ENCODE data around the gene BHLHA15.

Gene BHLHA15

DNA sequence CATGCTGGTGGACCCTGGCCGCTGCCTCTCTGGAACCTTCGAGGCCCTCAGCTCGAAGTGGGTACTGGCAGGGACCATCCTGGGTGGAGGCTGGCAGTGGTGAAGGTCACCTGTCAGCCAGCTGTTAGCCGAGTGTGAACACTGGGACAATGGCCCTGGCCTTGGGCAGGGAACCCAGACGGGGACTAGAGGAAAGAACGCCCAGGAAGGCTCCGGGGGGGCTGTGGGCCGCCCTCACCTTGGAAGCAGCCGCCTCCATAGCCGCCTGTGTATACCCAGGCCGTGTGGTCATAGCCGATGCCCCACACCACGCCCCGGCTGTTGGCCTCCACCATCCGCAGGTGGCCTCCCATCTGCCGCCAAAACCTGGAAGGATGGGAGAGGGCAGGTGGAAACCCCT, 17.6 kb downstream of the BHLHA15 start:
- DNase-seq, result no peak

DNA sequence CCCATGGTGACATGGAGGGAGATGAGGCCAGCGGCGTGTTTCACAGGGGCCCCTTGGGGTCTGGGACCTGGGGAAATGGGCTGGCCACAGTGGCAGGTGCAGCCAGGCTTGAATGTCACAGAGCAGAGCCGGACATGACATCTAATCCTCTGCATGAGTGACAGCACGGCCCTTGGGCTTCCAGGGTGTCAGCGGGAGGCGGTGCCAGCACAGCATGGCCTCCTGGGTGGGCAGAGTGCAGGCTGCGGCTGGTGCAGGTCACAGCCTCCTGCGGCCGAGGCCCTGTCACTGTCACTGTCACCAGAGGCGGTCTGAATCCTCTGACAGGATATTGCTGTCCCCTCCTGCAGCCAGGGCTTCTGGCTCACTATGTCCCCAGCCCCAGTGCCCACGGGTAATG, 18.2 kb downstream of the BHLHA15 start:
- DNase-seq, result no peak

DNA sequence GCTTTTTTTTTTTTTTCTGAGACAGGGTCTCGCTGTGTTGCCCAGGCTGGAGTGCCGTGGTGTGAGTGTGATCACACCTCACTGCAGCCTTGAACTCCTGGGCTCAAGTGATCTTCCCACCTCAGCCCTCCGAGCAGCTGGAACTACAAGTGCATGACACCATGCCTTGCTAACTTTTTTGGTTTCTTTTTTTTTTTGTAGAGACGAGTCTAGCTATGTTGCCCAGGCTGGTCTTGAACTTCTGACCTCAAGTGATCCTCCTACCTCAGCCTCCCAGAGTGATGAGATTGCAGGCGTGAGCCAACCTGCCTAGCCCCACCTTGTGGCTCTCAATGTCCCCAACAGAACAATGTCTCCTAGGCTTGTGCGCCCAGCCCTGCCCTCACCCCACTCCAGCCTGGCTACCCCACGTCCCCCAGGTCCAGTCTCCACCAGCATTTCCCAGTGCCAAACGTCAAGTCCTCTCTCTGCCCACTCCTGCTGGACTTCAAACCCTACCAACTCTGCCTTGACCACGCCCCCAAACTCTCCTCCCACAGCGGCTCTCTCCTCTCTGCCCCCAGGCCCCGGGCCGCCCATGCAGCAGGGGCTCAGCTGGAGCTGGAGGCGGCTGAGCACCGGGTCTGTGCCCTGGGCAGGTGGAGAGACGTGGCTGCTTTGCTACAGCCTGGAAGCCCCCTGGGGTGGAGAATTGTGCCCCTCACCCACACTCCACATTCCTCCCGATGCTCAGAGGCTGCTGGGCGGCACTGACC, 18.9 kb downstream of the BHLHA15 start:
- DNase-seq, result no peak

DNA sequence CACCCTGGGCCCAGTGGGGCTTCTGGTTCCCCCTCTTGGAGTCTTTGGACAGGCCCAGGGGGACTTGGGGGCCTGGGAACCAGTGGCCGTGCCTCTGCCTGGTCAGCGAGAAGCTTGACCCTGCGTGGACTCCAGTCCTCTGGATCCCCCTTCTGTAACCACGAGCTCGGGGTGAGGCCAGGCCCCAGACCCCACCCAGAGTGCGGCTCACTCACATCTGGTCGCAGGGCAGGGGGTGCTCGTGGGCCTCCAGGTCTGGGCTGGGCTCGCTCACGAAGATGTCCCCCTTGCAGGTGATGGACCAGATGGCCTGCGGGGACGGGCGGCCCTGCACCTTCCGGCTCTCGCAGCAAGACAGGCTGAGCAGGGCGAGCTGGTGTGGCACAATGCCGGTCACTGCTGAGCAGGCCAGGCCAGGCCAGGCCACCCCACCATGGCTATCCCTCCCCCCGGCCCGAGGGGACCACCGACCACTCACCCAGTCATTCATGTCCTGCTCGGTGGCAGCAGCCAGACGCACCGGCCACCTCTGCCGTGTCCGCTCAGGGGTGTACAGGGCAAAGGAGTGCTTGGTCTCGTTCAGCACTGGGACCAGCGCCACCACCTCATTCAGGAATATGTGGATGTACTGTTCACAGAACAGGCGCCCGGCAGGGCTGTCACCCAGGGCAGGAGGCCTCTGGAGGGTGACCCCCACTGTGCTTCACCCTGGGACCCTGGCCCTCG, 19.7 kb downstream of the BHLHA15 start:
- DNase-seq, result no peak

DNA sequence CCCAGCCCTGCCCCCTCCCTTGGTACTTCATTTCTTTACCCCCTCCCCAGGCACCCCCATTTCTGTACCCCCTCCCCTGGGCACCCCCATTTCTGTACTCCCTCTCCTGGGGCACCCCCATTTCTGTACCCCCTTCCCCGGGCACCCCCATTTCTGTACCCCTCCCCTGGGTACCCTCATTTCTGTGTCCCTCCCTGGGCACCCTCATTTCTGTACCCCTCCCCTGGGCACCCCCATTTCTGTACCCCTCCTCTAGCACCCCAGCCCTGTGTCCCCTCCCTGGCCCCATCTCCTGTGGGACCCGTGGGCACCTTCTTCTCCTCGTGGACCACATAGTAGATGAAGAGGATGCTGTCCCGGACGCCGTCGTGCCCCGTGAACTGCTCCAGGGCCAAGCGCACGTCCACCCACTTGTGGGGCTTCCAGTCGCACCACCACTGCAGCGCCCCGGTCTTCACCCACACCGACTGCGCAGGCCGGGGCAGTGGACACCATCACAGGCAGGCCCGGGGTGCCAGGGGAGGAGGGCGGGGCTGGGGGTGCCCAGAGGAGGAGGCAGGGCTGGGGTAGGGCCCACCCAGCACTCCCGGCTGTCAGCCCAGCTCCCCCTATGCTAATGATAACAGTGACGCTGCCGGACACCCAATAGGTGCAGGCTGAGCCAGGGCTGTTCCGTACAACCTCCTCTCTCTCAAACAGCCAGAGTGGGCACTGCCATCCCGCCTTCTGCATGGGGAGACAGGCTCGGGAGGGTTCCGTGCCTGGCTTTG, 20.4 kb downstream of the BHLHA15 start:
- no peak for DNase-seq

DNA sequence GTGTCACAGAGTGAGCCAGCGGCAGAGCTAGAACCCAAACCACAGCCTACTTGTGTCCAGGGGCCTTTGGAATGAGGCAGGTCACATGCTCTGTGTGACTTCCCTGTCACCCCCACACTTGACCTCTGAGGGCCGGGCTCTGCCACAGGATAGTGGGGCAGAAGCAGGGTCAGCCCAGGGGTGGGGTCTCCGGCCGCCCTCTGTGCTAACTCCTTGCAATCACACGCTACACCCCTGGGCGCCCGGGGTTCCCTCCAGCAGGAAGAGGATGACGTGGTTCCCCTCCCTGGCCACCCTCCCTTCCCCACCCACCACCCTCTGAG, 21.0 kb downstream of the BHLHA15 start:
- DNase-seq, result no peak

DNA sequence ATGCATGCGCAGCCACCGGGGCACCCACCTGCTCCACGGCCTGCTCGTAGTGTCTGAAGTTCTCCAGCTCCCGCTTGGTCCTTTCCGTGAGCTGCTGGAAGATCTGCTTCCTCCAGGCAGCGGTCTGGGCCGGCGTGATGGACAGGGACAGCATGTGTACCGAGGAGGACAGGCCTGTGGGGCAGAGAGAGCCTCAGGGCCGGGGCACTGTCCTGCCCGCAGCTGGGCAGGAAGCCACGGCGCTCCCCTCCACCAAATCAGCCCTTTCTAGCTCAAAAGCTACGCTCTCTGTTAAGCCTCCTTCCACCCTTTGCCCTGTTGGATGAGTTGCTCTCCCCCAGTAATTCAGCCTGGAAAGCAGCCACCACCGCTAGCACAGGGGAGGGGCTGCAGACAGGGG, 21.6 kb downstream of the BHLHA15 start:
- DNase-seq, result no peak

DNA sequence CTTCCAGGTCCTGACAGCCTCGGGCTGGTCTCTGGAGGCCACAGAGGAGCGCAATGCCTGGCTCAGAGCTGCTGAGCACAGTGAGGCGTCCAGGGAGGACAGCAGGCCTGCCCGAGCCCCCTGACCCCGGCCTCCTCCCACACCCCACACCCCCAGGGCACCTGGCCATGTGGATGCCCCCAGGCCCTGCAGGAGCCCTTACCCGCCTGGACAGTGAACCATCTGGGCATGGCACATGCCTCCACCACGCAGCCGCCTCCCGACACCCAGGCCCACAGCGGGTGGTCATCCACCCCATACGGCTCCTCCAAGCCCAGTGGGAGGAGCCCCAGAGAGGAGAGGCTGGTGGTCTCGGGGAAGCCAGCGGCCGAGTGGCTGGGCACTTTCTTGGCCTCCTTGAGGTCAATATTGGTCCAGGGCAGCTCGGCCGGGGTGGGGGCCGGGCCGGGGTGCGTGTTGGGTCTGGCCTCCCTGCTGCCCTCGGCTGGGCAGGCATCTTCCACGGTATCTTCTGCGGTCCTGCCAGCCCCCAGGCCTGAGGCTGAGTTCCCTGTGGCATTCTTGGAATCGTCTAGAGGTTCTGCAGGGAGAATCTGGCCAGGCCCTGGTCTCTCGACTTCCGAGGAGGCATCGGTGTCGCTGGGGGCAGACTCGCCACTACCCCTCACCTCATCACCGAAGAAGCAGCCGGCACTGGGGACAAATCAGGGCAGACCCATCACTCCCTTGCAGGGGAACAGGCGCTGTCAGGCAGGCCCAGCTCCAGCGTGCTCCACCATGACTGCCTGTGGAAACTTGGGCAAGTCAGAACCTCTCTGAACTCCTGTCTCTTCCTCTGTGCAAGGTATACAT, 22.2 kb downstream of the BHLHA15 start:
- no peak for DNase-seq

GRCh38 chr7:98234429-98235147, 23.3 kb downstream of the BHLHA15 start:
- no peak for DNase-seq

GRCh38 chr7:98235901-98236300, 24.7 kb downstream of the BHLHA15 start:
- DNase-seq, result no peak

- DNase-seq, result no peak
These were observed 25.3 kb downstream of the BHLHA15 start for GRCh38 chr7:98236355-98237185.

- no peak for DNase-seq
These were observed 26.8 kb downstream of the BHLHA15 start for GRCh38 chr7:98238076-98238475.

- DNase-seq, result no peak
These were observed 27.7 kb downstream of the BHLHA15 start for GRCh38 chr7:98238976-98239375.

GRCh38 chr7:98240961-98241673, 29.9 kb downstream of the BHLHA15 start:
- DNase-seq, result peak; percentile 44 to 45

GRCh38 chr7:98241674-98242241, 30.5 kb downstream of the BHLHA15 start:
- no peak for DNase-seq

DNA sequence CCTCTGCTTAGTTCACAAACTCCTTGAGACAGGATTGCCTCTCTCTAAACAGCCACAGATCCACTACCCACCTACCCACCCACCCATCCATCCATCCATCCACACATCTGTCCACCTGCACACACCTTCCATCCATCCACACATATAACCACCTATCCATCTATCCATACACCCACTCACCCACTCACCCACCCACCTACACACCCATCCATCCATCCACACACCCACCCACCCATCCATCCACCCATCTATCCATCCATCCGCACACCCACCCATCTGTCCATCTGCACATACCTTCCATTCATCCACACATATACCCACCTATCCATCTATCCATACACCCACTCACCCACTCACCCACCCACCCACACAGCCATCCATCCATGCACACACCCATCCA, 31.1 kb downstream of the BHLHA15 start:
- DNase-seq, result no peak

- DNase-seq, result no peak
These were observed 31.7 kb downstream of the BHLHA15 start for GRCh38 chr7:98242934-98243333.

- no peak for DNase-seq
These were observed 33.6 kb downstream of the BHLHA15 start for GRCh38 chr7:98244871-98245270.

DNA sequence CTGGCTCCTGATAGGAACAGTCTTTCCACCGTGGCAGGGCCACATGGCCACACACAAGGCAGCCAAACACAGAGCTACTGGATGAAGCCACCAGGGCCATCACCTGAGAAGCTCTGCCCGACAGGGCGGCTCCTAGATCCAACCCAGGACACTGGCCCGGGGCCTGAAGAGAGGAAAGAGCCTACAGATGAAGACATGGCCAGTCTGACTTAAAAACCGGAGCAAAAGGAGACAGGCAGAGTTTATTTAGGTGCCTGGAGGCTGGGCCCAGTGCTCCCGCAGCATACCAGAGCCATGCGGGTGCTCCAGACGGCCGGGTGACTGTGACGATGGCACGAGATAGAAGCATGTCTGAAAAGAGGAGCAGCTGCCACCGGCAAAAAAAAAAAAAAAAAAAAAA, 36.9 kb downstream of the BHLHA15 start:
- DNase-seq, result no peak

DNA sequence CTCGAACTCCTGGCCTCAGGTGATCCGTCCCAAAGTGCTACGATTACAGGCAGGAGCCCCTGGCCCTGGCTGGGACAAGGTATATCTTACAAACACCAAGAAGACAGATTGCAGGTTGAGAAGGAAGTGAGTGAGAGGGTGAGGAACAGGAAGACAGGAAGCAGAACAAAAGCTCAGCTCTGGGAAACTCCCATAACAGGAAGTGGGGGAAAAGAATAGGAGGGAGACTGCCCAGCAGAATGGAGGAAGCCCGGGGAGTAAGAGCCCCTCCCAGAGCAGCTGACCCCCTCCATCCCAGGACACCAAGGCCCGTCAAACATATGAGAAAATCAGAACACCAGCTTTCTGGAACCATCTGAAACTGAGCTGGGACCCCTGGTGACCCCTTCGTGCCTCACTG, 37.9 kb downstream of the BHLHA15 start:
- DNase-seq, result no peak
